GM21447 (cell line): ENCODE results near the gene CISH.

ENCODE experiments used
- ATAC-seq: cut with Tn5 transposase; IDR thresholded peaks from one replicate; pipeline ENCODE4 v1.9.1; 2021; ENCODE audit not compliant: unreplicated experiment

CISH gene

GRCh38 chr3:50615190-50615589 lies 3.6 kb upstream of the CISH start:
- no peak for ATAC-seq

GRCh38 chr3:50612970-50613846 lies 1.6 kb upstream of the CISH start:
- no peak for ATAC-seq

DNA sequence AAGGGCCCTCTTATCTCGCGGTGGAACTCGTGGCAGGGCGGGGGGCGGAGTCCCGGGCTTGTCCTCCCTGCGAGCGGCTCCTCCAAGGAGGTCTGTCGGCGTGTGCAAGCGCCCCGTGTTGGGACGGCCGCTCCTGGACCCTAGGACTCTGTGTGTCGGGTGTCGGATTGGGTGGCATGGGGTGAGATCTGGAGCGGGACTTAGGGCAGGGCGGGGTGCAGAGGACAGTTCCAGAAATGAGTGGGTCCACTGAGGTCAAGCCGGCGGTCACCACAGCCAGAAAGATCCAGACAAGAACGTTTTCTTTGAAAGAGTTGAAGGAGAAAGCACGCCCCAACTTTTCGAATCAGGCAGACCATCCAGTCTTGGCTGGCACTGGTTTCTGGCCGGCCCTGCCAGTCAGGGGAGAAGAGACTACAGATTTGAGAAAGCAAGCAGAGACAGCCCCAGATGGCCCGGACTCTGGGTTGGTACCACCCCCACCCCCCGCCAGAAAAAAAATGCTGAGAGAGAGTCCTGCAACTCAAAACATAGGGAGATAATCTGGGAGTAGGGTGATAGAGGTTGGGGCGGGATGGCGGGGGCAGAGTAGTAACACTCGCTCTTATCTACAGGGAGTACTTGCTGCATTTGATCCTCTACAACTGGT lies 784 bp upstream of the CISH start:
- no peak for ATAC-seq

GRCh38 chr3:50610992-50611463 lies 546 bp downstream of the CISH start:
- no peak for ATAC-seq

GRCh38 chr3:50610181-50610971 lies 1.2 kb downstream of the CISH start:
- no peak for ATAC-seq

GRCh38 chr3:50609763-50610085 lies 1.9 kb downstream of the CISH start:
- ATAC-seq: no peak

DNA sequence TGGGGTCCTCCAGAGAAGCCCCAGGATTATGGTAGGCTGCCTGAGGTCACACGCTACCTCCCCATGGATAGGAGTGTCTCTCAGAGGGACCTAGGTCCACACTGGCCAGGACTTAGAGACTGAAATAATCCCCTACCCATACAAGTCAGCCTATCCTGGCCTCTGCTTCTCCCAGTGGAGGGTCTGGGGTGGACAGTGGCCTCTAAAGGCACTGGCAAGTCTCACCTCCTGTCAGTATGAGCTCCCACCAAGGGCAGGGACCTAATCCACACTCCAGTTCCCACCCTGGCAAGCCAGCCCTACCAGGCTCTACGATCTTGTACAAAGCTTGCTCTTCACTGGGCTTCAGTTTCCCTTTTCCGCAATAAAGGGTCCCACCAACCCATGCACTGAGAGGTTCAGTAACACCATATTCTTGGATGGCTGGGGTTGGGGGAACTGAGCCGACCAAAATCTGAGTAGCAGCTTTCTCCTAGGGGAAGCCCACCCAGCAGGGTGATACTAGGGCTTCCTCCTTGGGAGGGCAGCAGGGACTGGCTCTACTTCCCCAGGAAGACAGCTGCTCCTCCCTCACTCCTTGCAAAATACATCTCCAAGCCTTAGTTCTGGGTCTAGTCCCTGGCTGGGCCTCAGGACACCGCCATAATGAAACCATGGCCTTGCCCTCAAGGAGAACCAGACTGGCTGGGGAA lies 2.4 kb downstream of the CISH start:
- ATAC-seq: no peak

DNA sequence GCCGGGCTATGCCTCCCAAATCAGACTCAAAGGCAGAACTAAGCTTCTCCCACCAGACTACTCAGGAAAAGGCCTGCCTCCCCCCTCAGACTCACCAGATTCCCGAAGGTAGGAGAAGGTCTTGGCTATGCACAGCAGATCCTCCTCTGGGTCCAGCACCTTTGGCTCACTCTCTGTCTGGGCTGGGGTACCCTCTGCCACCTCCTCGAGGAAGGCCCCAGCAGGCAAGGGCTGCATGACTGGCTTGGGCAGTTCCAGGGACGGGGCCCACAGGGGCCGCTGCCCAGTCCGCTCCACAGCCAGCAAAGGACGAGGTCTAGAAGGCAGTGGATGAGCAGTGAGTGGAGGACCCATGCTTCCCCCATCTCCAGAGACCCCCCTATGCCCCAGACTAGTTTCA lies 3.3 kb downstream of the CISH start:
- no peak for ATAC-seq

- no peak for ATAC-seq
Observed at GRCh38 chr3:50607271-50608091, 4.1 kb downstream of the CISH start.

DNA sequence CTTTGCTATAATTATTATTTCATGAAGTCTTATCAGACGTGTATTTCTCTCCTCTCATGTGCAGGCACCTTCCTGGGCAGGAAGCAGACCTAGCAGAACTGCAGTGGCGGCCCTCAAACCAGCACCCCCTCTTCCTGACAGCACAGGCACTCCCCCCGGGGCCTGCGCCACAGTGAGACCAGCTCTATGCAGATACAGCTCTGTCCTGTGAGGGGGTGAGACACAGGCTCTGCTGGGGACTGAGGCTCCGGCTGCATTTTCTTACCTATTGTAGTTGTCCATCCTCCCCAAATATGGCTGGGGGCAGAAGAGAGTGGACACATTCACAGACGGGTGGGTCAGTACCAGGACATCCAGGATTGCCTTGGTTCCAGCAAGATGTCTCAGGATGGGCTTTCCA lies 5.0 kb downstream of the CISH start:
- ATAC-seq: no peak

GRCh38 chr3:50605901-50606326 lies 5.7 kb downstream of the CISH start:
- ATAC-seq: no peak

- ATAC-seq: no peak
Observed at GRCh38 chr3:50604628-50605588, 6.7 kb downstream of the CISH start.

- no peak for ATAC-seq
Observed at GRCh38 chr3:50604110-50604621, 7.4 kb downstream of the CISH start.

GRCh38 chr3:50603261-50604109 lies 8.1 kb downstream of the CISH start:
- ATAC-seq: no peak

DNA sequence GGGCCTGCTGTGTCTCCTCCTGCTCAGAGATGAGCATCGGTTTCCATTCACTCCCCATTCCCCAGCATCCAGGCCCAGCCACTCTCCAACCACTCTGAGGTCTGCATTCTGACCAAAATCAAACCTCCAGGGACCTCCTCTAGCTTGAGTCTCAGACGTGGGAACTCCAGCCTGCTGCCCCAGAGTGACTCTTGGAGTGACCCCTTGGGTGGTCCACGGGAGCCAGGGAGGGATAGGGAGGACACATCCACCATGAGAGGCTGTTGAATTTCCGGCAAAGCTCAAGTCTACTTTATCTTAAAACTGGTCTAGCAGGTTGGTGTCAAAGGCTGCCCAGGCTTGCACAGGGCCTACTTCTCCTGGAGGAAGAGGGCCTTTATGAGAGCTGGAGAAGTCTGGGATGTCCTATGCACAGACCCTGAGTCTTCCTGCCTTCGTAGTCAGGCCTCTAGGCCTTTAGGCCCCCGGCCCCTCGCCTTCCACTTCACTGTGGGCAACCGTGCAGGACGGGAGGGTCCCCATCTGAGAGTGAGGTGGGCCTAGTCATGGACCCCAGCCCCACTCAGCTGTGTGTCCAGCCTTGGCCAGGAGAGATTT lies 8.9 kb downstream of the CISH start:
- no peak for ATAC-seq

GRCh38 chr3:50600841-50601591 lies 10.6 kb downstream of the CISH start:
- ATAC-seq: peak; percentile 82
